Measurements from ENCODE around the gene DNAJC6. TPM values are rescaled to one million over a fixed set of nuclear protein-coding genes. Genes with fewer than 3 reads are reported as not detected.

The DNAJC6 gene
- polyA plus RNA-seq, 1 donor (not counting 4 experiments of a cell fraction or from before 2014, with no cell fraction given), result 7.7 TPM

DNA sequence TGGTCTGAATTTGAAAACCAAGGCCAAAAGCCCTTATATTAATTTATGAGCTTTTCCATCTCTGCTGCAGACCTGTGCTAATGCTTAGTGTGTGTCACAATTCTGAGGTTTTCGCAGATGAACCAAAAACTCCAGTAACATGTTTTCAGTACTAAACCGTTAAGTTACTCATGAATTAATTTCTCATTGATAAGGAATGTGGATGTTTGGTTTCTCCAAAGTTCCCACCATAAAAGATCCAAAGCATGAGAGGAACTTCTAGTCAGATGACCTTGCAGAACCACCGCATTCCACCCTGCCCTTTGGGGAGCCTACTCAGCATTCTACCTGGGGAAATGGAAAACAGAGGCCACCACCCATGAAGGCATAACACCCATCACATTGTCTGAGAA, 103.6 kb downstream of the DNAJC6 start:
- Histone ChIP-seq H3K4me2 (ENCODE audit: control insufficient read depth, extremely low read depth, insufficient read depth, low read depth, low read length) (no peak overlapping the region), H3K36me3 (ENCODE audit: control insufficient read depth in 2 of 2, extremely low read depth in 1 of 2, insufficient read depth in 2 of 2, low read length in 2 of 2) (no peaks in the 10 kb centered on the region), H3K27ac (ENCODE audit: control insufficient read depth, insufficient read depth, low read length) (no peak overlapping the region), H3K27me3 (ENCODE audit: control insufficient read depth, extremely low read depth, insufficient read depth, low read length) (no peaks in the 10 kb centered on the region), H3K9me3 (ENCODE audit: control insufficient read depth, low read depth, low read length) (no peaks in the 10 kb centered on the region), H3K79me2 (ENCODE audit: control insufficient read depth, insufficient read depth, low read length) (no peaks in the 10 kb centered on the region), H3K4me1 (ENCODE audit: control insufficient read depth, extremely low read depth, insufficient read depth, low read length) (peaks cover 10% of the 10 kb centered on the region), H3K9me1 (ENCODE audit: control insufficient read depth, extremely low read depth, insufficient read depth, low read length) (no peaks in the 10 kb centered on the region), H4K20me1 (ENCODE audit: control insufficient read depth, extremely low read depth, insufficient read depth, low read length) (no peaks in the 10 kb centered on the region), H2AFZ (ENCODE audit: control insufficient read depth, low read length) (no peak overlapping the region), H3K4me3 (ENCODE audit: control insufficient read depth in 2 of 3, extremely low read depth in 1 of 3, insufficient read depth in 2 of 3, low read depth in 1 of 3, low read length in 3 of 3) (no peak overlapping the region), H3K9ac (ENCODE audit: control insufficient read depth, extremely low read depth, insufficient read depth, low read length) (no peak overlapping the region)
- DNase-seq (ENCODE audit: low read depth, low spot score) (no peak), FAIRE-seq (no peak)
- TF ChIP-seq EZH2 (IDR thresholded peaks at IDR 0.05; ENCODE audit: low read length), result no peak
- TF ChIP-seq, protein P1, sequence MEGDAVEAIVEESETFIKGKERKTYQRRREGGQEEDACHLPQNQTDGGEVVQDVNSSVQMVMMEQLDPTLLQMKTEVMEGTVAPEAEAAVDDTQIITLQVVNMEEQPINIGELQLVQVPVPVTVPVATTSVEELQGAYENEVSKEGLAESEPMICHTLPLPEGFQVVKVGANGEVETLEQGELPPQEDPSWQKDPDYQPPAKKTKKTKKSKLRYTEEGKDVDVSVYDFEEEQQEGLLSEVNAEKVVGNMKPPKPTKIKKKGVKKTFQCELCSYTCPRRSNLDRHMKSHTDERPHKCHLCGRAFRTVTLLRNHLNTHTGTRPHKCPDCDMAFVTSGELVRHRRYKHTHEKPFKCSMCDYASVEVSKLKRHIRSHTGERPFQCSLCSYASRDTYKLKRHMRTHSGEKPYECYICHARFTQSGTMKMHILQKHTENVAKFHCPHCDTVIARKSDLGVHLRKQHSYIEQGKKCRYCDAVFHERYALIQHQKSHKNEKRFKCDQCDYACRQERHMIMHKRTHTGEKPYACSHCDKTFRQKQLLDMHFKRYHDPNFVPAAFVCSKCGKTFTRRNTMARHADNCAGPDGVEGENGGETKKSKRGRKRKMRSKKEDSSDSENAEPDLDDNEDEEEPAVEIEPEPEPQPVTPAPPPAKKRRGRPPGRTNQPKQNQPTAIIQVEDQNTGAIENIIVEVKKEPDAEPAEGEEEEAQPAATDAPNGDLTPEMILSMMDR (optimal IDR thresholded peaks at IDR 0.05 in 1 of 3, IDR thresholded peaks at IDR 0.05 in 1 of 3, conservative IDR thresholded peaks at IDR 0.05 in 1 of 3; ENCODE audit: extremely low read depth in 1 of 3, insufficient read depth in 2 of 3, low read length in 3 of 3), result no peak
- dilution Hi-C loops (cut with MboI; ENCODE audit: extremely low pct_ligation_motif_present, low sequenced_read_pairs), result no loop called here

- dilution Hi-C loops (cut with MboI; ENCODE audit: extremely low pct_ligation_motif_present, low sequenced_read_pairs), result no loop called here
- no peak overlapping the region for H3K27ac ChIP-seq (ENCODE audit: control insufficient read depth, insufficient read depth, low read length)
Observed at GRCh38 chr1:65414538-65414937, 105.2 kb downstream of the DNAJC6 start.

More at GRCh38 chr1:65414538-65414937, 105.2 kb downstream of the DNAJC6 start:
- Histone ChIP-seq H3K36me3 (ENCODE audit: control insufficient read depth in 2 of 2, extremely low read depth in 1 of 2, insufficient read depth in 2 of 2, low read length in 2 of 2) (no peaks in the 10 kb centered on the region), H3K4me2 (ENCODE audit: control insufficient read depth, extremely low read depth, insufficient read depth, low read depth, low read length) (no peak overlapping the region), H3K4me3 (ENCODE audit: control insufficient read depth in 2 of 3, extremely low read depth in 1 of 3, insufficient read depth in 2 of 3, low read depth in 1 of 3, low read length in 3 of 3) (no peak overlapping the region), H2AFZ (ENCODE audit: control insufficient read depth, low read length) (no peak overlapping the region), H3K9me1 (ENCODE audit: control insufficient read depth, extremely low read depth, insufficient read depth, low read length) (no peaks in the 10 kb centered on the region), H3K27me3 (ENCODE audit: control insufficient read depth, extremely low read depth, insufficient read depth, low read length) (no peaks in the 10 kb centered on the region), H3K9me3 (ENCODE audit: control insufficient read depth, low read depth, low read length) (no peaks in the 10 kb centered on the region), H3K4me1 (ENCODE audit: control insufficient read depth, extremely low read depth, insufficient read depth, low read length) (peaks cover 26% of the 10 kb centered on the region), H3K79me2 (ENCODE audit: control insufficient read depth, insufficient read depth, low read length) (no peaks in the 10 kb centered on the region), H3K9ac (ENCODE audit: control insufficient read depth, extremely low read depth, insufficient read depth, low read length) (no peak overlapping the region), H4K20me1 (ENCODE audit: control insufficient read depth, extremely low read depth, insufficient read depth, low read length) (no peaks in the 10 kb centered on the region)
- FAIRE-seq, result no peak
- no peak for DNase-seq (ENCODE audit: low read depth, low spot score)
- TF ChIP-seq EZH2 (IDR thresholded peaks at IDR 0.05; ENCODE audit: low read length), result no peak
- TF ChIP-seq, protein P1 (optimal IDR thresholded peaks at IDR 0.05 in 1 of 3, IDR thresholded peaks at IDR 0.05 in 1 of 3, conservative IDR thresholded peaks at IDR 0.05 in 1 of 3; ENCODE audit: extremely low read depth in 1 of 3, insufficient read depth in 2 of 3, low read length in 3 of 3), result no peak

Data from keratinocyte (primary cell).